Mammary epithelial cell (primary cell): Measurements from ENCODE around the gene TSPAN16.

Source experiments
- EZH2 ChIP-seq: IDR thresholded peaks from 2 replicates; pipeline ENCODE4 v1.6.1; 2012; ENCODE audit warnings: low read length, inconsistent platforms, borderline replicate concordance
- TF ChIP-seq, protein P1 (sequence below), 2 donors: IDR thresholded peaks in 1 of 2; conservative IDR thresholded peaks in 1 of 2; 2 replicates each; pipeline ENCODE4 v1.5.1; 2011 to 2012; ENCODE audit warnings: inconsistent platforms in 2 of 2, low read length in 2 of 2, mild to moderate bottlenecking in 2 of 2, control low read depth in 1 of 2, low read depth in 1 of 2; ENCODE audit not compliant: insufficient read depth in 1 of 2; ENCODE audit errors: extremely low read depth in 1 of 2

DNA sequence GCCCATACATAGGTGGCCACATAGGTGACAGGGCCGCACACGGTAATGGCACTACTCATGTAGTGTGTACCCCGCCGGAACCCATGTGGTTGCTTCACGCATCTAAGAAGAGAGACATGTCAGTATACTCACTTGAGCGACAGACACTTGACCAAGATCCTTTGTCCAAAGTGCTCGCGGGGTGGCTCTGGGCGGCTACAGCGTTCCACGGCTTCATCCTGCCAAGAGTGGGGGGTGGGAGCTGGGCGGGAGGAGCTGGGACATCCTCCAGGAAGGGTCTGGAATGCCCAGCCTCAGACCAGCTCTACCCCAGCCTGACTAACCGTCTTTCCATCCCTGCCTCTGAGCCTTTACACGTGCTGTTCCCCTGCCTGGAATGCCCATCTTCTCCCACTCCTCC, 48.0 kb upstream of the TSPAN16 start:
- TF ChIP-seq, protein P1, sequence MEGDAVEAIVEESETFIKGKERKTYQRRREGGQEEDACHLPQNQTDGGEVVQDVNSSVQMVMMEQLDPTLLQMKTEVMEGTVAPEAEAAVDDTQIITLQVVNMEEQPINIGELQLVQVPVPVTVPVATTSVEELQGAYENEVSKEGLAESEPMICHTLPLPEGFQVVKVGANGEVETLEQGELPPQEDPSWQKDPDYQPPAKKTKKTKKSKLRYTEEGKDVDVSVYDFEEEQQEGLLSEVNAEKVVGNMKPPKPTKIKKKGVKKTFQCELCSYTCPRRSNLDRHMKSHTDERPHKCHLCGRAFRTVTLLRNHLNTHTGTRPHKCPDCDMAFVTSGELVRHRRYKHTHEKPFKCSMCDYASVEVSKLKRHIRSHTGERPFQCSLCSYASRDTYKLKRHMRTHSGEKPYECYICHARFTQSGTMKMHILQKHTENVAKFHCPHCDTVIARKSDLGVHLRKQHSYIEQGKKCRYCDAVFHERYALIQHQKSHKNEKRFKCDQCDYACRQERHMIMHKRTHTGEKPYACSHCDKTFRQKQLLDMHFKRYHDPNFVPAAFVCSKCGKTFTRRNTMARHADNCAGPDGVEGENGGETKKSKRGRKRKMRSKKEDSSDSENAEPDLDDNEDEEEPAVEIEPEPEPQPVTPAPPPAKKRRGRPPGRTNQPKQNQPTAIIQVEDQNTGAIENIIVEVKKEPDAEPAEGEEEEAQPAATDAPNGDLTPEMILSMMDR (conservative IDR thresholded peaks at IDR 0.05 in 1 of 2, IDR thresholded peaks at IDR 0.05 in 1 of 2; ENCODE audit: extremely low read depth in 1 of 2, insufficient read depth in 1 of 2, low read depth in 1 of 2, low read length in 2 of 2), result no peak
- TF ChIP-seq EZH2, result no peak
